COLO829 (cell line): Measurements from ENCODE around the gene WFIKKN1.
"Not testable (repeated sequence)": the region's sequence is repeated elsewhere in the genome, so short reads cannot be mapped to it uniquely, and the experiment has no call there.

Experiments used
- DNase-seq: peaks from one replicate; pipeline ENCODE4 v3.0.0; 2012; ENCODE audit warnings: low spot score

WFIKKN1 gene

DNA sequence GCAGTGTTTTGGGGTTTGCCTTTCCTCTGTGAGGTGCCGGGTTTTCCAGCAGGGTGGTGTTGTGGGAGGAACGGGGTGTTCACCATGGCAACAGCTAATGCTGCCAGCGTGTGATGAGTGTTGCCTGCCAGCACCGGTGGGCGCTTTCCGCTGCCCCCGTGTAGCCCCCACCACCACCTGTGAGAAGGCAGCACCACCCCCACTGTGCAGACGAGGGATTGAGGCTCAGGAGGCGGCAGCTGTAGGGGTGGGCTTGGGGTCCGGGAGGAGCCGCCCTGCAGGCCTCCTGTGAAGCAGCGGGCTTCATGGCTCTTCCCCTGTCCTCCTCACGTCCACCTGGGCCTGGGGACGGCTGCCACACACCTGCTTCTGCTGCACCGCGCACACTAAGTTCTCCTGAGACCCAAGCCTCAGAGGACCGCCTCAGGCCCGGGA, 35.7 kb upstream of the WFIKKN1 start:
- DNase-seq: no peak

DNA sequence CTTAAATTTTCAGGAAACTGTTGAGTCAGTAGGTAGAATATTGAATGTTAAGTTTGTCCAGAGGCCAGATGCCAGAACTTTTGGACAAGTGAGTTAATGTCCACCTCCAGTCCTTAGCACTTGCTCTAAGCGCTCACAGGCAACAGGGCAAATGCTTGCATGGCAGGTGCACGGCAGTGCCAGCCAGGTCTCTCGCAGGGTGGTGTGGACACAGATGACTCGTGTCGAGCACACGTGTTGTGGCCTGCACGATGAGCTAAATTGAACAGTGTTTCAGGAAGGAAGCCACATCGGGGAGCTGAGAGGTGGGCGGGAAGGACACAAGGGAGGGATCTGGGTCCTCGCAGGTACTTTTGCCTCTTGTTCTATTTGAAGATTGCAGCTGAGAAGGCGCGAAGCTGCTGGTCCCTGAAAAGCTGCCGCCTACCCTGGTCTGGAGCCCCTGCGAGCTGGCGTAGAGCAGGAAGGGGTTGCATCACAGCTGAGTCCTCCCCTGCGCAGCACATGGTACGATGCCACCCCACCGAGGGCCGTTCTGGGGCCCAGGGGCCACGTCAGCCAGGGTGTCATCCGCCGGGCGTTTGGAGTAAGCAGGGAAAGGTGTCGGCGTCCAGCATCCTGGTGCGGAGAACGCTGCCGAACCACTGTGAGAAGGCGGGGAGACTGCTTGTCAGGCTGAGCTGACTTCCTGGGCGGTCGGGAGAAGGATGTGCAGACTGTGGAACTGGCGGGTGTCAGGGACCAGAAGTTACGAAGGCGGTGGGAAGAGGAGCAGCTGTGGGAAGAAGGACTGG, 34.6 kb upstream of the WFIKKN1 start:
- DNase-seq: no peak

DNA sequence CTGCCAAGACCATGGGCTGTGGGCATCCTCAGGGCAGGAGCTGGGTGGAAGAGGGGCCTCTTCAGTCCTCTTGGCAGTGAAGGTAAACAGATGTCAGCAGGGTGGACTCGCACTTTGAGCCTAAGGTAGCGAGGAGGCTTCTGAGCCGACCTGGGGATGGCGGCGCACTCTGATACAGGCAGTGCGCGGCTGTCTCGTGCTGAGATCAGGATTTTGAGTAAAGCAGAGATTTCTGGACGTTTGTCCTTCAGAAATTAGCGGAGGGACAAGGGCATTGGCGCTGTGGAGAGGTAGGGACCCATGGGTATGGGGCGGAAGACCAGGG, 34.1 kb upstream of the WFIKKN1 start:
- DNase-seq: no peak

DNA sequence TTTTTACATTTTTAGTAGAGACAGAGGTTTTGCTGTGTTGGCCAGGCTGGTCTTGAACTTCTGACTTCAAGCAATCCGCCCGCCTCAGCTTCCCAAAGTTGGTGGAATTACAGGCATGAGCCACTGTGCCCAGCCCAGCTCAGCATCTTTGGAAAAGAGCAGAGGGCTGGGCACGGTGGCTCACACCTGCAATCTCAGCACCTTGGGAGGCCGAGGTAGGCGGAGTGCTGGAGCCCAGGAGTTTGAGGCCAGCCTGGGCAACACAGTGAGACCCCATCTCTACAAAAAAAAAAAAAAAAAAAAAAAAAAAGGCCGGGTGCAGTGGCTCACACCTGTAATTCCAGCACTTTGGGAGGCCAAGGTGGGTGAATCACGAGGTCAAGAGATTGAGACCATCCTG, 33.1 kb upstream of the WFIKKN1 start:
- DNase-seq: not testable (repeated sequence)

DNA sequence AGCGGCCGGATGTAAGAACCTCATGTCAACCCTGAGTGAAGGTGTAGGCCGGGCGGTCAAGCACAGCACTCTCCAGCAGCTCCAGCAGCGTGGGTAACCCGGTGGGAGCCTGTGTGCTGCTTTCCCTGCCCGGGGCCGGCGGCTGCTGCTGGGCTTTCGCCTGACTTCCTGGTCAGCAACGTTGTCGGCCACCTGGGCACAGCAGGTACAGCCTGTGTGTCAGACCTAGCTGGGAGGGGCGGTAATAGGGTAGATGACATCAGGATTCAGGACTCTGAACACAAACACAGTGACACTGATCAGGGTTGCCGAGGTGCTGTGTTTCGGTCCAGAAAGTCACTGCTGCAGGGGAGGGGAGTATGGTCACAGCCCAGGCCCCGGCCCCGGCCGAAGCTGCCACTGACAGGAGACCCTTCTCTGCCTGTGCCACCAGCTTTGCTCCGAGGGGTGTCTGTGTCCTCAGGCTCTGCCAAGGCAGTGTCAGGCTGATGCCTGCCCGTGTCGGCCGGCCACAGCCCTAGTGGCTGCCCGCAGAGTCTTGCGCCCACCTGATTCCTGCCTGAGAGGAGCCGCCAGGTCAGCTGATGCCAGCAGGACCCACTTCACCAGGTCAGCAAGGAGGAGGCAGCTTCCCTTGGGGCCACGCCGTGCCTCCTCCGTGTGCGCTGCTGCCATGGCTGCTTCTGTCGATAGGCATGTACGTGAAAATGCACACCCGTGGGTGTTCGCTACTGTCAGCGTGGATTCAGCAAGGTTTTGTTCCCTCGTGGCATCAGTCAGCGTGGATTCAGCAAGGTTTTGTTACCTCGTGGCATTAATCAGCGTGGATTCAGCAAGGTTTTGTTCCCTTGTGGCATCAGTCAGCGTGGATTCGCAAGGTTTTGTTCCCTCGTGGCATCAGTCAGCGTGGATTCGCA, 31.7 kb upstream of the WFIKKN1 start:
- DNase-seq: no peak

DNA sequence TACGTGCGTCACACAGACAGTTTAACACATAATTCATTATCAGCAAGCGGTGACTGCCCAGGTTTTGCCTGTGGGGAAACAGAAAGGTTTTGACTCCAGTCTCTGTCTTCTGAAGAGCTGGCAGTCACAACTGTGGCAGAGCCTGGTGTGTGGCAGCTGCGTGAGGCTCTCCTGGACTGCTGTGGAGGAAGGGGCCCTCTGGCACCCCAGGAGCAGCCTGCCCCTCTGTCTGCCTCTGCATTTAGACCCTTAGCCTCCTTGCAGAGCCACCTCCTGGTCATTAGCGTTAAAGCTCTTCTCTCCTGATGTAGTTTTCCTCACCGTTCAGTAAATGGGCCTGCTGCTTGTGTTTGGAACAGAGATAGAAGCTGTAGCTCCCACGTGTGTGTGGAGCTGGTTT, 30.0 kb upstream of the WFIKKN1 start:
- no peak for DNase-seq

DNA sequence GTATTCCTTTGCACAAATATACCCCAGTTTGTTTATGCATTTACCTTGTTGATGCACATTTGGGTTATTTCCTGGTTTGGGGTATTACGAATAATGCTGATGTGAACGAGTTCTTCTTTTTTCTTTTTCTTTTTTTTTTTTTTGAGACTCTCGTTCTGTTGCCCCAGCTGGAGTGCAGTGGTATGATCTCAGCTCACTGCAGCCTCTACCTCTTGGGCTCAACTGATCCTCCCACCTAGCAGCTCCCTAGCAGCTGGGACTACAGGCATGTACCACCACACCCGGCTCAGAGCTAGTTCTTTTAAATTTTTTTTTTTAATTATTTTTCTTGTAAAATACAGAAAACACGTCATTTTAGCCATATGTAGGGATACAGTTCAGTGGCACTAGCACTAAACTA, 26.9 kb upstream of the WFIKKN1 start:
- DNase-seq: no peak

DNA sequence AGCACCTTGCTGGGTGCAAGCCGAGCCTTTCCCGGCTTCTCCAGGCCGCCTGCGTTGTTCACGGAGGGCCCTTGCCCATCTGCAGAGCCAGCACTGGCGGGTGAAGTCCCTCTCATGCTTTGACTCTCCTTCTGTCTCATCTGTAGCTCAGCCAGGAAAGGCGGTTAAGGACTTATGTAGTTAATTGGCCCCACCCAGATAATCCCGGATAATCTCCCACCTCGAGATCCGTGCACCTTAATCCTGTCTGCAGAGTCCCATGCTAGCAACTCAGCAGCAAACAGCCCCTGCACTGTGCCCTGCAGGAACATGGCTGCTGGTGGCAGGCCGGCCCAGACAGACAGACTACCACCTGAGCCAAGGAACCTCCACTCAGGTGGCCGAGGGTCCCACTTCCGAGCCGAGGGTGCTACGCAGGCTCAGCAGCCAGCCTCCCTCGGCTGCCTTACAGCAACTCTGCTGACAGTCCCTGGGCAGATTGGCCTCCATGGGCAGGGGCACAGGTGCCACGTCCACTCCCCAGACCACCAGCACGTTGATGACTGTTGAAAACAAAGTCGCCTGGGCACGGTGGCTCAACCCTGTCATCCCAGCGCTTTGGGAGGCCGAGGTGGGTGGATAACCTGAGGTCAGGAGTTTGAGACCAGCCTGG, 24.0 kb upstream of the WFIKKN1 start:
- DNase-seq: no peak

DNA sequence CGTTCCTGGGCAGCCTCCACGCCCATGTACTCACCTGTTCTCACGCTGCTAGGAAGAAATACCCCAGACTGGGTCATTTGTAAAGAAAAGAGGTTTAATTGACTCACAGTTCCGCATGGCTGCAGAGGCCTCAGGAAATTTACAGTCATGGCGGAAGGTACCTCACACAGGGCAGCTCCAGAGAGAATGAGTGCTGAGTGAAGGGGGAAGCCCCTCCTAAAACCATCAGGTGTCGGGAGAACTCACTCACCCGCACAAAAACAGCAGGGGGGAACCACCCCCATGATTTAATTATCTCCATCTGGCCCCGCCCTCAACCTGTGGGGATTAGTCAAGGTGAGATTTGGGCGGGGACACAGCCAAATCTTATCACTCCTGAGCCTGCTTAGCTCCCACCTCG, 22.8 kb upstream of the WFIKKN1 start:
- DNase-seq: no peak

DNA sequence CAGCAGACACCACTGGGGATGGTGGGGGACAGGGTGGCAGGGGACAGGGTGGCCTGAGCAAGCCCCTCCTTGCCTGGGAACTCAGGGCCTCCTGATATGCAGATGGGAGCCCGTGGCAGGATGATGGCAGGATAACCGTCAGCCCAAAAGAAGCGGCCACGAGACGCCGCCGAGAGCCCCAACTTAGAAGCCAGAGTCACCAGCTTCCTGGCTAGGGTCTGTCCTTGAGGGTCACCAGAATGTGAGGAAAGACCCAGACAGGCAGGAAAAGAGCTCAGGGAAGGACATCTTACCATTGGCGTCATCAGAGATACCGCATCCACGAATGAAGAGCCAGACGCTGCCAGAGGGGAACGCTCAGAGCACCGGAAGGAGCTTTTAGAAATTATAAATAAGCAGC, 21.5 kb upstream of the WFIKKN1 start:
- DNase-seq: no peak

DNA sequence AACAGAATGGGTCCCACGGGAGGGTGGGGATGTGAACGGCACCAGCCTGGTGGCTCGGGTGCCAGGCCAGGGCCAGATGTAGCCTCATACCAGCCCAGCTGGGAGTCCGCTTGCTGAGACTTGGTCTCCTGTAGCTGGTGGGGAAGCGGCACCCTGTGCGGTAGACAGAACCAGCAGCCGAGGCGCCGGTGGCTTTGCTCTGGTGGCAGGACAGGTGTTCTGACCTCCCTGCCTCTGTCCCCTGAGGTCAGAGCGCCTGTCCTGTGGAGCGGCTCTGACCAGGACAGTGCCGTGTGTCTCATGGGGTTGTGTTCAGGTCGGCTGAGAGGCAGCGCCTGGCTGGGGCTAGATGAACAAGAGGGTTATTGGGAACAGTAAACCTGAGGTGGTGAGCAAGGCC, 20.8 kb upstream of the WFIKKN1 start:
- no peak for DNase-seq

DNA sequence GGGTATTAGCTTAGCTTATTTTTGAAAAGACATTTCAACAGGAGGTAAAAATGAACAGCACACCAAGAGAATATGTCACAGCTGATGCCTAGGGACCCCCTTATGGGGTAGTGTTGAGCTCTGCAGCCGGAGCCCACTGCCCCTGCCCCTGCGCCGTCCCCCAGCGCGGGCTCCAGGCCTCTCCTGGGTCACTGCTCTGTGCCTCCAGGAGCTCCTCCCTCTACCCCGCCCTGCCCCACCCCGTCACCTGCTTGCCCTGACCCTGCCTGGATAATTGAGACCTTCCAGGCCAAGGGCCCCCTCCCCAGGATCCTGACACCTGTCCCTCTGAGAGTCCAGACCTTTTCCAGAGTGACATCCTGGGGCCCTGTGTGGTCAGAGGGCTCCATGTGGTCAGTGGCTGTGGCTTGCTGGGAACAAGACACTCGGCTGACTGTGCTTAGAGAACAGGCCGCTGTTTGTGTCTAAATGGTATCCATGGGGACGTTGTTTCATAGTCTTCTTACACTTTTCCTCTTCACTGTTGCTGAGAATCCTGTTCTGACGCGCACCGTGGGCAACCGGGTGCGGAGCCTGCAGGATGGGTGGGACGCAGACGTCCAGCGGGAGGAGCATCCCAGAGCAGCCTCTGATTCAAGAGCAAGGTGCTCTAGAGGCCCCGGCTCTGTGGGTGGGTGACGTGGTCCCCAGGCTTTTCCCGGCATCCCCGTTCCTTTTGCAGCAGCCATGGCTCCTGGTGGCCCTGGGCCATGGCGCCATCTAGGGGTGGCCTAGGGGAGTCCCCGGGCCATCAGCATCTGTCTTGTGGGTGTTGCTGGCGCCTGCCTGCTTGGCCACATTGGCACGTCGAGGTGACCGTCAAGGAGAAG, 20.0 kb upstream of the WFIKKN1 start:
- DNase-seq: no peak

DNA sequence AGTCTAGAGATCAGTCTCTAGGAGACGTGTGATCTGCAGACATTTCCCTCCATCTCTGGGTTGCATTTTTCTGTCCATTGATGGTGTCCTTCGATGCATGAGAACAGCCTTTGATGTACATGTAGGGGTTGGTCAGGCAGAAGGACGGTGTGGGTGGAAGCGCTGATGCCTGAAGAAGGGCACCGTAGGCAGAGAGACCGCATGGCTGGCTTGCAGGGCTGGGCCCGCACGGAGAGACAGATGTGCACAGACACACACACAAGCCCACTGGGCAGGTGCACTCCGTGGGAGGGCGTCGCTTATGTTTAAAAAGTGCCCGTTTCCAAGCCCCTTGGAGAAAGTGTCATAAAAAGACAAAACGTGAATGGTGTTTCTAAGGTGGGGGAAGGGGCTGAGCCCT, 15.7 kb upstream of the WFIKKN1 start:
- no peak for DNase-seq

DNA sequence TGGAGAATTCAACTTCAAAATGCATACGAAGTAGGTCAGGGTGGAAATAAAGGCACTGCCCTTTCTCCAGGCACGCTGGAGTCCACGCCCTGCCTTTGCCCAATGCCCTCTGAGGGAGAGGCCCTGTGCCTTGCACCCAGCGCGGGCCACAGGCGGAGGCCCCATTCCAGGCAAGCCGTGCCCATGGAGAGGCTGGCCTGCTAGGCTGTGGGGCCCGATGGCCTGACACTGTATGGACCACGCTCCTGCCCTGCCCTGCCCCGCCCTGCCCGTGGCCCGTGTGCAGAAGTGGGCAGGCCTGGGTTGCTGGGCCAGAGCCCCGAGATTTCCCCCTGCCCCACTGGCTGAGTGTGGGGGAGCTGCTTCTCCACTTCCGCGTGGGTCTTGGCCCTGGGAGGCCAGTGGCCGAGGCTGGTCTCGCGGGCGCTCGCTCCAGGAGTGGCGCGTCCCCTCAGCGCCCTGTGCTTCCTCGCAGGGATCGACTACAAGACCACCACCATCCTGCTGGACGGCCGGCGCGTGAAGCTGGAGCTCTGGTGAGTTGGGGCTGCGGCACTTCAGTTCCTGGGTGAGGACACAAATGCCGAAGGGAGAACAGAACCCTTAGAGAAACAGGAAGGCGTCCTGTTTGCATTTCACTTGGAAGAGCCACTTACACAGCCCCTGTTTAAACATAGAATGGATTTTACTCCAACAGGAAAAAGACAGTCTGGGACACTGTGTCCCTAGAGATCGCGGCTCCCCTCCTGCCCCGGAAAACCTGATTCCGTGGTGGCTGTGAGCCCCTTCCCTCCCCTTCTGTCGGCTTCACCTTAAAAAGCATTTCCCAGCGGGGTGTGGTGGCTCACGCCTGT, 13.8 kb upstream of the WFIKKN1 start:
- DNase-seq: no peak

DNA sequence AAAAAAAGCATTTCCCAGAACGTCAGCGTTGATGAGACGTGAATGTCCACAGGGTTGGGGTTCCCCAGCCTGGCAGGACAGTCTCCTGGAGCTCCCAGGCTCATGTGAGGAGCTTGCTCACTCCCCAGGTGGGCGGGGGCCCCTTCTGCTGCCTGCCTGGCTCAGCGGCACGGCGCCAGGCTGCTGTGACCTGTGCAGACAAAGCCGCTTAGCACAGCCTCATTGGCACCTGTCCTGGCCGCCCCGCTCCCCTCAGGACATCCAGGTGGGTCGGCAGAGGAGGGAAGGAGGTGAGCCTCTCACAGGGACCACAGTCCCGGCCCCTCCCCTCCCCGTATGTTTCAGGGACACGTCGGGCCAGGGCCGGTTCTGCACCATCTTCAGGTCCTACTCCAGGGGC, 12.9 kb upstream of the WFIKKN1 start:
- no peak for DNase-seq

DNA sequence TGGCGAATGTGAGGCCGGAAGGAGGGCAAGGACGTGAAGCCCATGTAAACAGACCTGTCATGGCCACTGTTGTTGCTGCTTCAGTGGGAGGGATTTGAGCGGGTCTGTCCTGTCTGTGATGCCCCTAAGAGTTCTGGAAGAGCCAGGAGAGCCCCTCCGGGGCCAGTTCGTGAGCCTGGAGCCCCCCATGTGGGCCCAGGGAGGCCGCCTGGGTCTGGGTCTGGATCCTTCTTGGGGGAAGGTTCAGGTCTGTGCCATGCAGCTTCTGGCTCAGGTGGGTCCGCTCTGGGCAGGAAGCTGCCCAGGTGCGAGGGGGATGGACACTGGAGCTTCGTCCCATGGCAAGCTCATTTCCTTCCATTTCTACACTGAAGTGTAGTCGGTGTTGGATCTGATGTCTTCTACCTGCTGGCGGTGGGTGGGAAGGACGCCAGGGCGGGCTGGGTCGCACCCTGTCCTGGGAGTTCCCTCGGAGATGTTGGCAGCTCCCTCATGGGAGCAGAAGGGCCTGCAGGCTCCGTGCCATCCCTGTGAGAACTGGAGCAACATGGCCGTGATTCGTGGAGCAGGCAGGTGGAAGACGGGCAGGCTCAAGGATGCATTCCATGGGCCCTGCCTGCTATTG, 11.2 kb upstream of the WFIKKN1 start:
- DNase-seq: no peak

DNA sequence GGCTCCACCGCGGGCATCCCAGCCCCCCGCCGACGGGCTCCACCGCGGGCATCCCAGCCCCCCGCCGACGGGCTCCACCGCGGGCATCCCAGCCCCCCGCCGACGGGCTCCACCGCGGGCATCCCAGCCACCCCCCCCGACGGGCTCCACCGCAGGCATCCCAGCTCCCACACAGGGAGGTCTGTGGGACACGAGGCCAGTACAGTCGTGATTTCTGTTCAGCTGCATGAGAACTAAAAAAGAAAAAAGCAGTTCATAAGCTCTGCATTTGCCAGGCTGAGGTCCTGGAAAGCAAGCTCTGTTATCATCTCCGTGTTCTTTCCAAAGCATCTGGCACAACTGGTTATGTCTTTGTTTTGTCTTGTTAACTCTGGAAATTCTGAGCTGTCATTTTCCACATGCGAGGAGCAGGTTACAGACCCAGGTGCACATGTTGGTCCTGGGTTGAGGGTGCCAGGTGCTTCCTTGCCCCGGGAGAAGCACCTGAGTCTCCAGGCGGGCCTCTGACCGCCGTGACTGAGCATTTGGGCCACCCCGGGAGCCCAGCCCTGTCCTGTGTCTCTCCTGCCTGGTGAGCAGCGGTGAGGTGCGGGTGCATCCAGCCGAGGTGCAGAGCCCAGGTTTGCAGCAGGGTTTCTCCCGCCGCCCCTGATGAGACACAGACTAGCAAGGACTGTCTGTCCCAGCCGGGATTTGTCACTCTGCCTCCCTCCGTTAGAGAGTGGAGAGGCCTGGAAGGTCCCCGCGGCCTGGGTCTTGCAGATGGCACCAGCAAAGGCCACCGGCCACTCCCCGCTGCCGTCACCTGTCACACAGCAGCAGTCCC, 9.9 kb upstream of the WFIKKN1 start:
- DNase-seq: no peak

DNA sequence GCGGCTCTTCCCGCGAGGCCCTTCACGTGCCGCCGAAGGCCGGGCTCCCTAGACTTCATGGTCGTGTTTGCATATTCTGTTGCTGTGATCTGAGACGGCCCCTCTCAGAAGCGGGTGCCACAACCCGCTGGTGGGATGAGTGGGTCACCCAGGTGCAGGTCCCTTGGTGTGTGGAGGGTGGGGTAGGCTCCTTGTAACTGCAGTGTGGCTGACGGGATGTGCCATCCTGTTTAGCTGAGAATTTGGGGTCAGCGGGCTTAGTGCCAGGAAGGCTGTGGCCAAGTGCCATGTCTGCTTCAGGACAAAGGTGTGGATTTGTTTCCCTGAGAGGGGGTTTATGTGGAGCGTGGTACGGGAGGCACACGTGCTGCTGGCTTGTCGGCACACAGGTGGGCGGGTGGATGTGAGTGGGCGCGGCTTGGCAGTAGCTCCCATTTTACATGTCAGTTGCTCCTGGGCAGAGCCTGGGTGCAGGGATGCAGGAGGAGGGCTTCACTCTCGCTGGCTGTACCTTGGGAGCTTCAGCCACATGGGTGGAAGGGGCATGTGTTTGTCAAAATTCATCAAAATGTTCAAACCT, 9.2 kb upstream of the WFIKKN1 start:
- DNase-seq: no peak

DNA sequence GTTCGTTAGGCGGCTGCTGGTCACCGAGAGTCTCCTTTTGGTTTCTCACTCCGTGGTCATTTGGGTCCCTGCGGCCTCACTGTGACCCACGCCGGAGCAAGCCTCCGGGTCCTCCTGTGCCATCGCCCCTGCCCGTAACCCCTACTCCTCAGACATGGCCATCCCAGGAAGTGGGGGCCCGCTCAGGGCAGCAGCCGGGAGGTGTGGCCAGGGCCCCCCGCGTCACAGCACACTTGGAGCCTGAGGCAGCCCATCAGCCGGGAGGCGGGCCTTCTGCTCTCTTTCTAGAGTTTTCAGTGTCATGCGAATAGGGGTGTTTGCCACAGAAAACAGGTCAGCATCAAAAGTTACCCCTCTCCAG, 7.9 kb upstream of the WFIKKN1 start:
- no peak for DNase-seq
